Activated T-cell treated with anti-CD3 and anti-CD28 coated beads for 24 hours (primary cell): Measurements from ENCODE around the gene MED12L.

Experiments used
- DNase-seq: peaks from one replicate; pipeline ENCODE4 v3.0.0-alpha.2; 2020; ENCODE audit warnings: low read depth

The MED12L gene

GRCh38 chr3:151091685-151092345 is 6.4 kb downstream of the MED12L start:
- DNase-seq: no peak

GRCh38 chr3:151093148-151093547 is 7.7 kb downstream of the MED12L start:
- no peak for DNase-seq

- DNase-seq: no peak
These were observed 8.4 kb downstream of the MED12L start for GRCh38 chr3:151093905-151094304.

GRCh38 chr3:151096716-151097115 is 11.3 kb downstream of the MED12L start:
- DNase-seq: no peak

- no peak for DNase-seq
These were observed 14.6 kb downstream of the MED12L start for GRCh38 chr3:151100076-151100475.

- DNase-seq: no peak
These were observed 16.0 kb downstream of the MED12L start for GRCh38 chr3:151101270-151101969.

- DNase-seq: no peak
These were observed 20.8 kb downstream of the MED12L start for GRCh38 chr3:151106311-151106710.

GRCh38 chr3:151107177-151107576 is 21.7 kb downstream of the MED12L start:
- DNase-seq: no peak

- DNase-seq: no peak
These were observed 22.2 kb downstream of the MED12L start for GRCh38 chr3:151107701-151108100.

GRCh38 chr3:151109286-151109800 is 23.9 kb downstream of the MED12L start:
- no peak for DNase-seq

GRCh38 chr3:151112731-151113130 is 27.3 kb downstream of the MED12L start:
- DNase-seq: no peak

GRCh38 chr3:151113343-151113742 is 27.9 kb downstream of the MED12L start:
- DNase-seq: no peak

GRCh38 chr3:151117047-151117446 is 31.6 kb downstream of the MED12L start:
- no peak for DNase-seq

GRCh38 chr3:151119188-151119587 is 33.7 kb downstream of the MED12L start:
- DNase-seq: no peak

- DNase-seq: no peak
These were observed 34.9 kb downstream of the MED12L start for GRCh38 chr3:151120409-151120808.

GRCh38 chr3:151121016-151121415 is 35.6 kb downstream of the MED12L start:
- no peak for DNase-seq

- no peak for DNase-seq
These were observed 38.4 kb downstream of the MED12L start for GRCh38 chr3:151123827-151124226.

- DNase-seq: no peak
These were observed 39.0 kb downstream of the MED12L start for GRCh38 chr3:151124476-151124875.

GRCh38 chr3:151130428-151130827 is 45.0 kb downstream of the MED12L start:
- DNase-seq: no peak

- no peak for DNase-seq
These were observed 47.7 kb downstream of the MED12L start for GRCh38 chr3:151133175-151133574.

- DNase-seq: no peak
These were observed 48.5 kb downstream of the MED12L start for GRCh38 chr3:151133917-151134450.

GRCh38 chr3:151135541-151136337 is 50.3 kb downstream of the MED12L start:
- peak; percentile 11 for DNase-seq
